ENCODE data around the gene WDR81.
"Not testable (repeated sequence)": the region's sequence is repeated elsewhere in the genome, so short reads cannot be mapped to it uniquely, and the experiment has no call there.

Gene WDR81
- total RNA-seq, result 65.8 to 188 reads per million in 2 experiments

- DNase-seq (ENCODE audit: low read depth), result peak; percentile 80
Observed at GRCh38 chr17:1724351-1724868, at the start of gene WDR81. Gene WDR81, plus strand, starts transcription at chr17:1724704. Its CDS starts 256 bp downstream, at chr17:1724960.

- no peak for DNase-seq (ENCODE audit: low read depth)
Observed at GRCh38 chr17:1676401-1676800, 48.1 kb upstream of the WDR81 start.

GRCh38 chr17:1683459-1683858 is 41.0 kb upstream of the WDR81 start:
- no peak for DNase-seq (ENCODE audit: low read depth)

GRCh38 chr17:1684378-1685189 is 39.9 kb upstream of the WDR81 start, which contains the start of gene PRPF8:
Gene PRPF8, minus strand, starts transcription at chr17:1684867. Its CDS starts 296 bp downstream, at chr17:1684571.
- DNase-seq (ENCODE audit: low read depth), result peak; percentile 97

GRCh38 chr17:1686086-1686485 is 38.4 kb upstream of the WDR81 start:
- DNase-seq (ENCODE audit: low read depth), result no peak

- DNase-seq (ENCODE audit: low read depth), result not testable (repeated sequence)
Observed at GRCh38 chr17:1688405-1688804, 36.1 kb upstream of the WDR81 start.

GRCh38 chr17:1690544-1691221 is 33.8 kb upstream of the WDR81 start:
- no peak for DNase-seq (ENCODE audit: low read depth)

GRCh38 chr17:1693339-1693738 is 31.2 kb upstream of the WDR81 start:
- DNase-seq (ENCODE audit: low read depth), result no peak

- DNase-seq (ENCODE audit: low read depth), result no peak
Observed at GRCh38 chr17:1695365-1695764, 29.1 kb upstream of the WDR81 start.

GRCh38 chr17:1697681-1698080 is 26.8 kb upstream of the WDR81 start:
- DNase-seq (ENCODE audit: low read depth), result no peak

GRCh38 chr17:1699891-1700290 is 24.6 kb upstream of the WDR81 start:
- DNase-seq (ENCODE audit: low read depth), result not testable (repeated sequence)

GRCh38 chr17:1703063-1703462 is 21.4 kb upstream of the WDR81 start:
- no peak for DNase-seq (ENCODE audit: low read depth)

GRCh38 chr17:1705004-1705403 is 19.5 kb upstream of the WDR81 start:
- no peak for DNase-seq (ENCODE audit: low read depth)

- no peak for DNase-seq (ENCODE audit: low read depth)
Observed at GRCh38 chr17:1707107-1707506, 17.4 kb upstream of the WDR81 start.

- DNase-seq (ENCODE audit: low read depth), result not testable (repeated sequence)
Observed at GRCh38 chr17:1708791-1709346, 15.6 kb upstream of the WDR81 start.

- DNase-seq (ENCODE audit: low read depth), result no peak
Observed at GRCh38 chr17:1709403-1709951, 15.0 kb upstream of the WDR81 start.

- DNase-seq (ENCODE audit: low read depth), result no peak
Observed at GRCh38 chr17:1709971-1710806, 14.3 kb upstream of the WDR81 start, which contains the start of gene TLCD2. Gene TLCD2, minus strand, starts transcription at chr17:1710377. Its CDS starts 135 bp downstream, at chr17:1710242.

- DNase-seq (ENCODE audit: low read depth), result no peak
Observed at GRCh38 chr17:1710807-1711553, 13.5 kb upstream of the WDR81 start.

- DNase-seq (ENCODE audit: low read depth), result no peak
Observed at GRCh38 chr17:1711804-1712203, 12.7 kb upstream of the WDR81 start.

GRCh38 chr17:1712271-1712670 is 12.2 kb upstream of the WDR81 start:
- DNase-seq (ENCODE audit: low read depth), result no peak
